MG63 (cell line): ENCODE results near the gene TM4SF20. TPM values are rescaled to one million over a fixed set of nuclear protein-coding genes. Genes with fewer than 3 reads are reported as not detected.
"Not testable (repeated sequence)": the region's sequence is repeated elsewhere in the genome, so short reads cannot be mapped to it uniquely, and the experiment has no call there.

ENCODE experiments used
- DNase-seq: peaks from one replicate; pipeline ENCODE4 v3.0.0-alpha.2; 2020
- H3K27me3 ChIP-seq: fragments of 250-450 bp; sonication (Bioruptor Pico); 2 replicates; pipeline ENCODE4 v1.5.1; 2020; ENCODE audit warnings: mild to moderate bottlenecking, moderate library complexity
- H3K36me3 ChIP-seq: fragments of 250-450 bp; sonication (Bioruptor Pico); 2 replicates; pipeline ENCODE4 v1.5.1; 2020; ENCODE audit warnings: mild to moderate bottlenecking, moderate library complexity
- H3K4me3 ChIP-seq: fragments of 250-450 bp; sonication (Bioruptor Pico); 2 replicates; pipeline ENCODE4 v1.5.1; 2020; ENCODE audit warnings: mild to moderate bottlenecking, moderate library complexity
- H3K9me3 ChIP-seq: fragments of 250-450 bp; sonication (Bioruptor Pico); 2 replicates; pipeline ENCODE4 v1.5.1; 2020; ENCODE audit warnings: mild to moderate bottlenecking, moderate library complexity
- total RNA-seq: library from RNA; depleted of rRNA; stranded (reverse); fragments of >200 nt; shearing (Covaris generic); gene quantifications from 2 replicates; pipeline ENCODE4 v1.2.3, GENCODE V29; 2014; ENCODE audit warnings: low replicate concordance

TM4SF20 gene
- total RNA-seq, 1 experiment from 2014 or later: not detected

- Histone ChIP-seq H3K4me3 (no peak overlapping the region), H3K27me3 (no peaks in the 10 kb centered on the region), H3K36me3 (no peaks in the 10 kb centered on the region), H3K9me3 (no peaks in the 10 kb centered on the region)
- no peak for DNase-seq
Observed at GRCh38 chr2:227378371-227378782, 729 bp downstream of the TM4SF20 start.

- no peaks in the 10 kb centered on the region for H3K9me3 ChIP-seq
- no peaks in the 10 kb centered on the region for H3K36me3 ChIP-seq
- H3K27me3 ChIP-seq: no peaks in the 10 kb centered on the region
- DNase-seq: no peak
- no peak overlapping the region for H3K4me3 ChIP-seq
Observed at GRCh38 chr2:227377467-227378351, 1.4 kb downstream of the TM4SF20 start.

- Histone ChIP-seq H3K36me3 (no peaks in the 10 kb centered on the region), H3K27me3 (no peaks in the 10 kb centered on the region), H3K9me3 (no peaks in the 10 kb centered on the region), H3K4me3 (no peak overlapping the region)
- DNase-seq: no peak
Observed at GRCh38 chr2:227376656-227377396, 2.3 kb downstream of the TM4SF20 start.

GRCh38 chr2:227374158-227374557 lies 4.9 kb downstream of the TM4SF20 start:
- no peaks in the 10 kb centered on the region for H3K9me3 ChIP-seq
- H3K4me3 ChIP-seq: no peak overlapping the region
- no peaks in the 10 kb centered on the region for H3K27me3 ChIP-seq
- no peaks in the 10 kb centered on the region for H3K36me3 ChIP-seq
- peak; percentile 84 for DNase-seq

- Histone ChIP-seq H3K27me3 (no peaks in the 10 kb centered on the region), H3K4me3 (no peak overlapping the region), H3K9me3 (no peaks in the 10 kb centered on the region), H3K36me3 (no peaks in the 10 kb centered on the region)
- no peak for DNase-seq
Observed at GRCh38 chr2:227373389-227373788, 5.7 kb downstream of the TM4SF20 start.

- no peaks in the 10 kb centered on the region for H3K36me3 ChIP-seq
- no peaks in the 10 kb centered on the region for H3K9me3 ChIP-seq
- H3K4me3 ChIP-seq: no peak overlapping the region
- DNase-seq: peak; percentile 78
- no peaks in the 10 kb centered on the region for H3K27me3 ChIP-seq
Observed at GRCh38 chr2:227370791-227371312, 8.3 kb downstream of the TM4SF20 start.

GRCh38 chr2:227370092-227370491 lies 9.0 kb downstream of the TM4SF20 start:
- no peaks in the 10 kb centered on the region for H3K9me3 ChIP-seq
- no peaks in the 10 kb centered on the region for H3K27me3 ChIP-seq
- H3K4me3 ChIP-seq: no peak overlapping the region
- H3K36me3 ChIP-seq: no peaks in the 10 kb centered on the region
- DNase-seq: no peak

- Histone ChIP-seq H3K27me3 (no peaks in the 10 kb centered on the region), H3K4me3 (no peak overlapping the region), H3K36me3 (no peaks in the 10 kb centered on the region), H3K9me3 (no peaks in the 10 kb centered on the region)
- no peak for DNase-seq
Observed at GRCh38 chr2:227368574-227368973, 10.5 kb downstream of the TM4SF20 start.

- H3K27me3 ChIP-seq: no peaks in the 10 kb centered on the region
- no peak for DNase-seq
- H3K4me3 ChIP-seq: no peak overlapping the region
- no peaks in the 10 kb centered on the region for H3K9me3 ChIP-seq
- H3K36me3 ChIP-seq: no peaks in the 10 kb centered on the region
Observed at GRCh38 chr2:227367427-227367795, 11.7 kb downstream of the TM4SF20 start.

GRCh38 chr2:227366769-227367426 lies 12.2 kb downstream of the TM4SF20 start:
- peak; percentile 93 for DNase-seq
- Histone ChIP-seq H3K27me3 (no peaks in the 10 kb centered on the region), H3K36me3 (no peaks in the 10 kb centered on the region), H3K9me3 (no peaks in the 10 kb centered on the region), H3K4me3 (no peak overlapping the region)

- Histone ChIP-seq H3K4me3 (no peak overlapping the region), H3K36me3 (peaks cover 6% of the 10 kb centered on the region), H3K9me3 (no peaks in the 10 kb centered on the region), H3K27me3 (no peaks in the 10 kb centered on the region)
- no peak for DNase-seq
Observed at GRCh38 chr2:227365833-227366232, 13.3 kb downstream of the TM4SF20 start.

- not testable (repeated sequence) for H3K9me3 ChIP-seq, DNase-seq, H3K27me3 ChIP-seq, H3K4me3 ChIP-seq
- H3K36me3 ChIP-seq: peaks cover 15% of the 10 kb centered on the region
Observed at GRCh38 chr2:227364585-227365263, 14.4 kb downstream of the TM4SF20 start.

- Histone ChIP-seq H3K9me3 (no peaks in the 10 kb centered on the region), H3K36me3 (peaks cover 25% of the 10 kb centered on the region), H3K27me3 (no peaks in the 10 kb centered on the region), H3K4me3 (no peak overlapping the region)
- DNase-seq: no peak
Observed at GRCh38 chr2:227363756-227364155, 15.3 kb downstream of the TM4SF20 start.

GRCh38 chr2:227360351-227360750 lies 18.8 kb downstream of the TM4SF20 start:
- no peak overlapping the region for H3K4me3 ChIP-seq
- DNase-seq: no peak
- no peaks in the 10 kb centered on the region for H3K27me3 ChIP-seq
- no peaks in the 10 kb centered on the region for H3K9me3 ChIP-seq
- peaks cover 57% of the 10 kb centered on the region for H3K36me3 ChIP-seq

- H3K36me3 ChIP-seq: peaks cover 80% of the 10 kb centered on the region
- no peak overlapping the region for H3K4me3 ChIP-seq
- H3K27me3 ChIP-seq: no peaks in the 10 kb centered on the region
- no peak for DNase-seq
- H3K9me3 ChIP-seq: no peaks in the 10 kb centered on the region
Observed at GRCh38 chr2:227351639-227352038, 27.5 kb downstream of the TM4SF20 start.

- Histone ChIP-seq H3K27me3 (no peaks in the 10 kb centered on the region), H3K4me3 (no peak overlapping the region)
Observed at GRCh38 chr2:227349989-227350612, 29.0 kb downstream of the TM4SF20 start.

More at GRCh38 chr2:227349989-227350612, 29.0 kb downstream of the TM4SF20 start:
- Histone ChIP-seq H3K9me3 (no peaks in the 10 kb centered on the region), H3K36me3 (peaks cover 74% of the 10 kb centered on the region)
- DNase-seq: no peak
